H9 (cell line): ENCODE data around the gene SDK1. TPM values are rescaled to one million over a fixed set of nuclear protein-coding genes. Genes with fewer than 3 reads are reported as not detected.
A peak's percentile ranks its signal among the peaks of the same experiment; 100 is the strongest.

Experiments used
- DNase-seq: peaks from one replicate; pipeline ENCODE4 v3.0.0-alpha.2; 2017
- H2AFZ ChIP-seq: one replicate; pipeline ENCODE4 v1.6.1; 2013; ENCODE audit warnings: mild to moderate bottlenecking, low read length, control low read depth, moderate library complexity
- H2AK5ac ChIP-seq: 2 replicates; pipeline ENCODE4 v1.6.1; 2013; ENCODE audit warnings: low read length, control low read depth, mixed read lengths; ENCODE audit not compliant: insufficient read length
- H2BK120ac ChIP-seq: one replicate; pipeline ENCODE4 v1.6.1; 2013; ENCODE audit warnings: low read depth, mild to moderate bottlenecking, low read length, control low read depth, inconsistent platforms; ENCODE audit not compliant: poor library complexity, severe bottlenecking
- H2BK12ac ChIP-seq: 2 replicates; pipeline ENCODE4 v1.6.1; 2013; ENCODE audit warnings: low read length, control low read depth, mixed read lengths, low read depth; ENCODE audit not compliant: insufficient read length
- H2BK15ac ChIP-seq: 2 replicates; pipeline ENCODE4 v1.6.1; 2013; ENCODE audit warnings: low read depth, low read length, control low read depth
- H2BK20ac ChIP-seq: one replicate; pipeline ENCODE4 v1.6.1; 2013; ENCODE audit warnings: low read depth, mild to moderate bottlenecking, low read length, control low read depth, inconsistent platforms; ENCODE audit not compliant: poor library complexity, severe bottlenecking
- H2BK5ac ChIP-seq: 2 replicates; pipeline ENCODE4 v1.6.1; 2013; ENCODE audit warnings: low read length, control low read depth, mixed read lengths; ENCODE audit not compliant: insufficient read length
- H3K14ac ChIP-seq: 2 replicates; pipeline ENCODE4 v1.6.1; 2013; ENCODE audit warnings: low read length, control low read depth; ENCODE audit not compliant: insufficient read depth
- H3K18ac ChIP-seq: 2 replicates; pipeline ENCODE4 v1.6.1; 2013; ENCODE audit warnings: low read depth, mild to moderate bottlenecking, mixed read lengths, low read length, control low read depth; ENCODE audit not compliant: insufficient read length
- H3K23ac ChIP-seq: 2 replicates; pipeline ENCODE4 v1.6.1; 2013; ENCODE audit warnings: low read length, control low read depth, mixed read lengths, low read depth; ENCODE audit not compliant: insufficient read length
- H3K23me2 ChIP-seq: 2 replicates; pipeline ENCODE4 v1.6.1; 2013; ENCODE audit warnings: low read depth, mild to moderate bottlenecking, mixed read lengths, low read length, control low read depth; ENCODE audit not compliant: insufficient read length, poor library complexity, severe bottlenecking
- H3K27ac ChIP-seq: 2 replicates; pipeline ENCODE4 v1.5.1; 2013; ENCODE audit warnings: low read length, control low read depth, mixed read lengths, low read depth; ENCODE audit not compliant: insufficient read length
- H3K27me3 ChIP-seq: 2 replicates; pipeline ENCODE4 v1.6.1; 2013; ENCODE audit warnings: low read length, control low read depth, inconsistent platforms; ENCODE audit not compliant: insufficient read depth
- H3K4ac ChIP-seq: 2 replicates; pipeline ENCODE4 v1.6.1; 2013; ENCODE audit warnings: low read depth, mild to moderate bottlenecking, control low read depth, inconsistent platforms, low read length, moderate library complexity
- H3K4me1 ChIP-seq: 2 replicates; pipeline ENCODE4 v1.6.1; 2013; ENCODE audit warnings: low read length, control low read depth, inconsistent platforms; ENCODE audit not compliant: insufficient read depth
- H3K4me2 ChIP-seq: 2 replicates; pipeline ENCODE4 v1.6.1; 2013; ENCODE audit warnings: low read length, control low read depth, mixed read lengths; ENCODE audit not compliant: insufficient read length, insufficient read depth
- H3K56ac ChIP-seq: 2 replicates; pipeline ENCODE4 v1.6.1; 2013; ENCODE audit warnings: low read depth, mild to moderate bottlenecking, mixed read lengths, low read length, control low read depth; ENCODE audit not compliant: insufficient read length
- H3K79me1 ChIP-seq: 2 replicates; pipeline ENCODE4 v1.6.1; 2013; ENCODE audit warnings: low read depth, mild to moderate bottlenecking, moderate library complexity, low read length, control low read depth, inconsistent platforms; ENCODE audit not compliant: insufficient read depth, poor library complexity, severe bottlenecking
- H3K79me2 ChIP-seq: 2 replicates; pipeline ENCODE4 v1.6.1; 2013; ENCODE audit warnings: low read length, control low read depth, inconsistent platforms; ENCODE audit not compliant: insufficient read depth
- H3K9ac ChIP-seq: 2 replicates; pipeline ENCODE4 v1.6.1; 2013; ENCODE audit warnings: low read length, control low read depth, mixed read lengths; ENCODE audit not compliant: insufficient read length; ENCODE audit errors: extremely low read depth
- H3K9me3 ChIP-seq: one replicate; pipeline ENCODE4 v1.6.1; 2013; ENCODE audit warnings: low read depth, low read length, inconsistent platforms; ENCODE audit not compliant: control insufficient read depth
- H3T11ph ChIP-seq: one replicate; pipeline ENCODE4 v1.6.1; 2013; ENCODE audit warnings: mild to moderate bottlenecking, low read length, control low read depth, inconsistent platforms
- H4K20me1 ChIP-seq: one replicate; pipeline ENCODE4 v1.6.1; 2013; ENCODE audit not compliant: control insufficient read depth, insufficient read length, insufficient read depth
- H4K5ac ChIP-seq: 2 replicates; pipeline ENCODE4 v1.6.1; 2013; ENCODE audit warnings: low read depth, mild to moderate bottlenecking, mixed read lengths, low read length, control low read depth; ENCODE audit not compliant: insufficient read length
- H4K8ac ChIP-seq: replicated peaks from 2 replicates; pipeline ENCODE4 v1.6.1; 2013; ENCODE audit warnings: low read length, control low read depth, mixed read lengths, low read depth; ENCODE audit not compliant: insufficient read length
- H4K91ac ChIP-seq: 2 replicates; pipeline ENCODE4 v1.6.1; 2013; ENCODE audit warnings: low read depth, mild to moderate bottlenecking, moderate library complexity, mixed read lengths, low read length, control low read depth; ENCODE audit not compliant: insufficient read length
- H3K27ac Mint-ChIP-seq, 3 experiments: 2 replicates in 2 of 3; 3 replicates in 1 of 3; pipeline ENCODE4 v1.8.0; 2020 to 2021; ENCODE audit warnings: mixed read lengths in 3 of 3, mild to moderate bottlenecking in 1 of 3, moderate library complexity in 1 of 3
- H3K27me3 Mint-ChIP-seq: 2 replicates; pipeline ENCODE4 v1.8.0; 2021; ENCODE audit warnings: low read depth, mild to moderate bottlenecking, moderate library complexity, mixed read lengths
- H3K36me3 Mint-ChIP-seq, 3 experiments: 2 replicates in 2 of 3; 3 replicates in 1 of 3; pipeline ENCODE4 v1.8.0; 2020 to 2021; ENCODE audit warnings: low read depth in 3 of 3, mixed read lengths in 3 of 3; ENCODE audit not compliant: insufficient read depth in 1 of 3
- H3K4me1 Mint-ChIP-seq, 2 experiments: 2 replicates each; pipeline ENCODE4 v1.8.0; 2020; ENCODE audit warnings: mixed read lengths in 2 of 2
- H3K4me3 Mint-ChIP-seq, 2 experiments: 2 replicates in 1 of 2; 3 replicates in 1 of 2; pipeline ENCODE4 v1.8.0; 2020 to 2021; ENCODE audit warnings: mild to moderate bottlenecking in 2 of 2, mixed read lengths in 2 of 2, moderate library complexity in 1 of 2
- H3K9me3 Mint-ChIP-seq, 2 experiments: 2 replicates in 1 of 2; 3 replicates in 1 of 2; pipeline ENCODE4 v1.8.0; 2020; ENCODE audit warnings: mild to moderate bottlenecking in 2 of 2, mixed read lengths in 2 of 2, moderate library complexity in 1 of 2
- WGBS: extraction: QIAGEN DNeasy Blood & Tissue Kit; methylation state at CpG from one replicate; pipeline ENCODE4 v1.1.7; 2013; ENCODE audit warnings: missing lambda C conversion rate, low lambda C conversion rate, mixed read lengths; ENCODE audit not compliant: insufficient read length; ENCODE audit errors: extremely low coverage; 5-methylcytosine and 5-hydroxymethylcytosine counted together
- total RNA-seq: library from RNA; stranded (reverse); gene quantifications from 2 replicates; pipeline ENCODE4 v1.2.1, GENCODE V29; 2021
- TF ChIP-seq, protein P1 (sequence below): fragments of 200-600 bp; sonication (generic); conservative IDR thresholded peaks from 3 replicates; pipeline ENCODE4 v1.8.0; 2021; ENCODE audit warnings: antibody characterized with exemption, mild to moderate bottlenecking

The SDK1 gene
- total RNA-seq, 1 experiment from 2014 or later, result 8.7 TPM

DNA sequence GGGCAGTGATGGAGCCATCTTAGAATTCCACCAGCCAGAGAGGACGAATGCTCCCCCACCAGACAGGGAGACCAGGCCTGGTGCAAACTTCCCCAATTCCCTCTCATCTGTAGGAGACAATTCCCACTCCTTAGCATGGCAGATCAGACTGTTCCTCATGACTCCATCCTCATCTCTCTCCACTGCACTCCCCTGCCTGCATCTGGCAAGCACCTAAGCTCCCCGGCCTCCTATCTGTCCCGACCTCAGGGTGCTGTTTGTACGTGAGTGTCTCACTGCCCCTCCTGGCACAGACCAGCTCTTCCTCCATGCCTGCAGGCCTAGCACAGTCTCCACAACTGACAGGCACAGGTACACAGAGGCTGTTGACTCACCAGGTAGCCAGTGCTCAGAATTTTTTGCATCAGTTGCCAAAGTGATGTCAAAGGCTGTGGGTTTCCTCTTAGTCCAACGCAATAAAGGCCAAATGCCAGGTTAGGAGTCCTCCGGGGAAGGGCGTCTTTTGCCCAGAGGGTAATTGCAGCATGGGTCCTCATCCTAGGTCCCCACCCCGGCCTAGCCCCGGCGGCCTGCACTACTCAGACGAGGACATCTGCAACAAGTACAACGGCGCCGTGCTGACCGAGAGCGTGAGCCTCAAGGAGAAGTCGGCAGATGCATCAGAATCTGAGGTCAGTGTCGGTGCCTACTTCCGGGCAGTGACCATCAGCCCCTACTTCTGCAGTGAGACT, 944.2 kb downstream of the SDK1 start:
- H4K20me1 ChIP-seq, result no peaks in the 10 kb centered on the region
- no peaks in the 10 kb centered on the region for H3K9me3 ChIP-seq
- H2AK5ac ChIP-seq, result no peak overlapping the region
- no peak overlapping the region for H2BK15ac ChIP-seq
- H3K4ac ChIP-seq, result no peak overlapping the region
- H3K27me3 ChIP-seq, result no peaks in the 10 kb centered on the region
- no peaks in the 10 kb centered on the region for H3K79me2 ChIP-seq
- H4K5ac ChIP-seq, result no peak overlapping the region
- H3K4me1 ChIP-seq, result peaks cover 3% of the 10 kb centered on the region; the same call in 1 of the 2 replicates
- no peak overlapping the region for H4K91ac ChIP-seq
- no peak overlapping the region for H2BK120ac ChIP-seq
- H2BK20ac ChIP-seq, result no peak overlapping the region
- H4K8ac ChIP-seq, result no peak overlapping the region
- H3K36me3 Mint-ChIP-seq, result peaks cover 9 to 14% (median 12%) of the 10 kb centered on the region in 3 experiments; a peak in 5 of 7 replicates
- no peak overlapping the region for H2AFZ ChIP-seq
- DNase-seq, result no peak
- H2BK5ac ChIP-seq, result no peak overlapping the region
- no CpG with 5 or more reads among the region's 19 CpGs for WGBS
- no peak overlapping the region for H3T11ph ChIP-seq
- H3K23me2 ChIP-seq, result no peaks in the 10 kb centered on the region
- H3K23ac ChIP-seq, result no peak overlapping the region
- H3K18ac ChIP-seq, result no peak overlapping the region
- no peak overlapping the region for H2BK12ac ChIP-seq
- no peak overlapping the region for H3K56ac ChIP-seq
- no peak overlapping the region for H3K4me3 Mint-ChIP-seq
- H3K27ac Mint-ChIP-seq, result peak overlapping the region in 1 of 3 experiments; percentile 6; a peak in 1 of 7 replicates
- H3K9me3 Mint-ChIP-seq, result peaks cover 3 to 9% of the 10 kb centered on the region in 2 experiments
- peaks cover 20 to 30% of the 10 kb centered on the region in 2 experiments for H3K4me1 Mint-ChIP-seq
- TF ChIP-seq, protein P1, sequence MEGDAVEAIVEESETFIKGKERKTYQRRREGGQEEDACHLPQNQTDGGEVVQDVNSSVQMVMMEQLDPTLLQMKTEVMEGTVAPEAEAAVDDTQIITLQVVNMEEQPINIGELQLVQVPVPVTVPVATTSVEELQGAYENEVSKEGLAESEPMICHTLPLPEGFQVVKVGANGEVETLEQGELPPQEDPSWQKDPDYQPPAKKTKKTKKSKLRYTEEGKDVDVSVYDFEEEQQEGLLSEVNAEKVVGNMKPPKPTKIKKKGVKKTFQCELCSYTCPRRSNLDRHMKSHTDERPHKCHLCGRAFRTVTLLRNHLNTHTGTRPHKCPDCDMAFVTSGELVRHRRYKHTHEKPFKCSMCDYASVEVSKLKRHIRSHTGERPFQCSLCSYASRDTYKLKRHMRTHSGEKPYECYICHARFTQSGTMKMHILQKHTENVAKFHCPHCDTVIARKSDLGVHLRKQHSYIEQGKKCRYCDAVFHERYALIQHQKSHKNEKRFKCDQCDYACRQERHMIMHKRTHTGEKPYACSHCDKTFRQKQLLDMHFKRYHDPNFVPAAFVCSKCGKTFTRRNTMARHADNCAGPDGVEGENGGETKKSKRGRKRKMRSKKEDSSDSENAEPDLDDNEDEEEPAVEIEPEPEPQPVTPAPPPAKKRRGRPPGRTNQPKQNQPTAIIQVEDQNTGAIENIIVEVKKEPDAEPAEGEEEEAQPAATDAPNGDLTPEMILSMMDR, result no peak
- H3K79me1 ChIP-seq, result no peaks in the 10 kb centered on the region
- H3K27ac ChIP-seq, result no peak overlapping the region
- no peak overlapping the region for H3K4me2 ChIP-seq
- no peaks in the 10 kb centered on the region for H3K27me3 Mint-ChIP-seq
- H3K14ac ChIP-seq, result no peak overlapping the region
- H3K9ac ChIP-seq, result no peak overlapping the region
